SK-N-SH (cell line): ENCODE results near the gene WDFY2. TPM values are rescaled to one million over a fixed set of nuclear protein-coding genes. Genes with fewer than 3 reads are reported as not detected.
A peak's percentile ranks its signal among the peaks of the same experiment; 100 is the strongest.

ENCODE experiments used
- CTCF ChIA-PET: fragments of 300-600, 350-600 bp; formaldehyde crosslinking; extraction: SDS; loops from one replicate; lab custom pipeline; 2021; lab: Yijun Ruan, JAX
- POLR2A ChIA-PET: fragments of 350-600 bp; sonication (Branson Sonifier 250); formaldehyde crosslinking; extraction: SDS; loops from one replicate; lab custom pipeline; 2020; ENCODE audit warnings: antibody characterized with exemption, inconsistent platforms; lab: Yijun Ruan, JAX
- DNase-seq: peaks from one replicate; pipeline ENCODE4 v3.0.0; 2012
- H2AFZ ChIP-seq: fragments of 200-600 bp; sonication (generic); 2 replicates; pipeline ENCODE4 v1.8.1; 2016; ENCODE audit warnings: antibody characterized with exemption, mild to moderate bottlenecking, low read depth
- H3F3A ChIP-seq: fragments of 200-600 bp; sonication (generic); replicated peaks from 2 replicates; pipeline ENCODE3; 2016; ENCODE audit warnings: antibody characterized with exemption, mild to moderate bottlenecking; ENCODE audit not compliant: insufficient read depth
- H3K27ac ChIP-seq, 2 experiments: fragments of 200-500 bp in 1 of 2; fragments of 200-600 bp in 1 of 2; sonication (Bioruptor generic) in 1 of 2; sonication (generic), shearing (Covaris generic) in 1 of 2; 2 replicates each; pipeline versions ENCODE4 v1.5.1 to v1.6.1; 2014 to 2016; ENCODE audit warnings: low read depth in 2 of 2, inconsistent platforms in 1 of 2, low read length in 1 of 2, mild to moderate bottlenecking in 1 of 2, mixed read lengths in 1 of 2
- H3K27me3 ChIP-seq: fragments of 200-600 bp; sonication (generic), shearing (Covaris generic); 2 replicates; pipeline ENCODE4 v1.6.1; 2016; ENCODE audit warnings: mixed run types; ENCODE audit not compliant: insufficient read depth
- H3K36me3 ChIP-seq, 2 experiments: fragments of 200-500 bp in 1 of 2; fragments of 200-600 bp in 1 of 2; sonication (Bioruptor generic) in 1 of 2; sonication (generic) in 1 of 2; replicated peaks in 1 of 2; 2 replicates each; pipeline versions ENCODE3 to v1.5.1; 2014 to 2016; ENCODE audit warnings: low read length in 1 of 2, mild to moderate bottlenecking in 1 of 2; ENCODE audit not compliant: insufficient read depth in 2 of 2, control insufficient read depth in 1 of 2
- H3K4me1 ChIP-seq, 2 experiments: fragments of 200-500 bp in 1 of 2; fragments of 200-600 bp in 1 of 2; sonication (Bioruptor generic) in 1 of 2; sonication (generic), shearing (Covaris generic) in 1 of 2; 2 replicates each; pipeline versions ENCODE4 v1.5.1 to v1.6.1; 2014 to 2016; ENCODE audit warnings: low read depth in 1 of 2, low read length in 1 of 2, mixed run types in 1 of 2; ENCODE audit not compliant: insufficient read depth in 2 of 2, control insufficient read depth in 1 of 2
- H3K4me2 ChIP-seq: fragments of 200-600 bp; sonication (generic), shearing (Covaris generic); 2 replicates; pipeline ENCODE4 v1.6.1; 2017; ENCODE audit warnings: mixed run types
- H3K4me3 ChIP-seq, 2 experiments: fragments of 200-500 bp in 1 of 2; fragments of 200-600 bp in 1 of 2; sonication (Bioruptor generic) in 1 of 2; sonication (generic), shearing (Covaris generic) in 1 of 2; 2 replicates each; pipeline versions ENCODE4 v1.5.1 to v1.8.1; 2014 to 2016; ENCODE audit warnings: low read depth in 2 of 2, inconsistent platforms in 1 of 2, low read length in 1 of 2, mild to moderate bottlenecking in 1 of 2, mixed read lengths in 1 of 2, moderate library complexity in 1 of 2
- H3K79me2 ChIP-seq: fragments of 200-600 bp; sonication (generic); 2 replicates; pipeline ENCODE4 v1.8.1; 2017; ENCODE audit warnings: mild to moderate bottlenecking; ENCODE audit not compliant: insufficient read depth
- H3K9ac ChIP-seq: fragments of 200-600 bp; sonication (generic); 2 replicates; pipeline ENCODE4 v1.6.1; 2017; ENCODE audit warnings: mixed run types
- H3K9me2 ChIP-seq: fragments of 200-600 bp; sonication (generic); 2 replicates; pipeline ENCODE4 v1.6.1; 2017; ENCODE audit warnings: mixed run types
- H3K9me3 ChIP-seq: fragments of 200-600 bp; sonication (generic); 2 replicates; pipeline ENCODE4 v1.6.1; 2017; ENCODE audit warnings: mixed run types, mild to moderate bottlenecking, moderate library complexity
- H4K20me1 ChIP-seq: fragments of 200-600 bp; sonication (generic); 2 replicates; pipeline ENCODE4 v1.6.1; 2017; ENCODE audit warnings: mild to moderate bottlenecking, mixed run types; ENCODE audit not compliant: insufficient read depth
- CTCF ChIP-seq: fragments of 200-600 bp; sonication (generic); IDR thresholded peaks from 2 replicates; pipeline ENCODE4 v1.6.1; 2017; ENCODE audit warnings: antibody characterized with exemption, mild to moderate bottlenecking, moderate library complexity
- ELF1 ChIP-seq: IDR thresholded peaks from 2 replicates; pipeline ENCODE4 v1.4.0; 2012
- EP300 ChIP-seq, 2 experiments: IDR thresholded peaks; 2 replicates each; pipeline versions ENCODE4 v1.4.0 to v1.6.1; 2012; ENCODE audit warnings: borderline replicate concordance in 1 of 2, low read depth in 1 of 2, low read length in 1 of 2
- FOSL2 ChIP-seq: IDR thresholded peaks from 2 replicates; pipeline ENCODE4 v1.4.0; 2012; ENCODE audit warnings: low read depth, mild to moderate bottlenecking, moderate library complexity, borderline replicate concordance
- FOXM1 ChIP-seq: IDR thresholded peaks from 2 replicates; pipeline ENCODE4 v1.4.0; 2012; ENCODE audit warnings: low read depth, mild to moderate bottlenecking
- JUND ChIP-seq: IDR thresholded peaks from 2 replicates; pipeline ENCODE4 v1.4.0; 2012
- MXI1 ChIP-seq: IDR thresholded peaks from 2 replicates; pipeline ENCODE4 v1.6.1; 2012; ENCODE audit warnings: mild to moderate bottlenecking, low read depth, low read length, improper control_type of control experiment
- NRF1 ChIP-seq: IDR thresholded peaks from 2 replicates; pipeline ENCODE4 v1.6.1; 2012; ENCODE audit warnings: low read depth, mild to moderate bottlenecking, low read length
- POLR2AphosphoS5 ChIP-seq: IDR thresholded peaks from 2 replicates; pipeline ENCODE4 v1.6.1; 2012; ENCODE audit warnings: low read depth, low read length
- RAD21 ChIP-seq: IDR thresholded peaks from 2 replicates; pipeline ENCODE4 v1.6.1; 2012; ENCODE audit warnings: mild to moderate bottlenecking, low read length
- RCOR1 ChIP-seq: fragments of 150-350 bp; IDR thresholded peaks from 2 replicates; pipeline ENCODE4 v1.6.1; 2017; ENCODE audit warnings: antibody characterized with exemption, low read length
- SIN3A ChIP-seq: IDR thresholded peaks from 2 replicates; pipeline ENCODE4 v1.6.1; 2012; ENCODE audit warnings: low read depth, mild to moderate bottlenecking, low read length, moderate library complexity, borderline replicate concordance
- SMC3 ChIP-seq: IDR thresholded peaks from 2 replicates; pipeline ENCODE4 v1.6.1; 2012; ENCODE audit warnings: low read depth, low read length, improper control_type of control experiment
- TEAD4 ChIP-seq: IDR thresholded peaks from 2 replicates; pipeline ENCODE4 v1.4.0; 2012; ENCODE audit warnings: mild to moderate bottlenecking, borderline replicate concordance; ENCODE audit not compliant: insufficient read depth
- WGBS: methylation state at CpG from one replicate; pipeline ENCODE4 v1.1.6; 2017; ENCODE audit warnings: low lambda C conversion rate; 5-methylcytosine and 5-hydroxymethylcytosine counted together
- polyA plus RNA-seq, 3 experiments: library from polyadenylated mRNA; depleted of rRNA; stranded (reverse); fragments of >200 nt; gene quantifications; 2 replicates each; pipeline ENCODE4 v1.2.3, GENCODE V29; 2012
- TF ChIP-seq, protein P1 (sequence below): IDR thresholded peaks from 2 replicates; pipeline ENCODE4 v1.4.0; 2012; ENCODE audit warnings: low read depth

WDFY2 gene
- polyA plus RNA-seq, 1 of the 3 experiments (the other 2 are of a cell fraction) = 4.1 TPM

GRCh38 chr13:51765142-51765515 lies 180.9 kb downstream of the WDFY2 start:
- DNase-seq = no peak
- Histone ChIP-seq H3K27ac (no peak overlapping the region; a peak in 1 of 4 replicates), H3K9me3 (no peaks in the 10 kb centered on the region), H3F3A (peaks cover 10% of the 10 kb centered on the region), H3K4me1 (peaks cover 10% of the 10 kb centered on the region in 2 experiments; a peak in 3 of 4 replicates), H3K9ac (no peak overlapping the region), H4K20me1 (no peaks in the 10 kb centered on the region), H3K9me2 (no peaks in the 10 kb centered on the region), H3K4me2 (no peak overlapping the region), H3K79me2 (no peaks in the 10 kb centered on the region), H2AFZ (no peak overlapping the region), H3K27me3 (no peaks in the 10 kb centered on the region), H3K36me3 (peaks cover 25 to 31% of the 10 kb centered on the region in 2 experiments), H3K4me3 (no peak overlapping the region)
- CTCF ChIA-PET = interaction anchor here (2.2 kb wide), 1 partner anchor 32 kb away, joined by 6 read pairs; no protein-coding TSS in a partner anchor
- 93% methylated on average over 4 of the region's 4 CpGs for WGBS
- TF ChIP-seq MXI1 = no peak
- no peak for TF ChIP-seq FOXM1
- TF ChIP-seq JUND = no peak
- no peak for TF ChIP-seq POLR2AphosphoS5
- TF ChIP-seq NRF1 = no peak
- TF ChIP-seq RCOR1 = no peak
- TF ChIP-seq, protein P1, sequence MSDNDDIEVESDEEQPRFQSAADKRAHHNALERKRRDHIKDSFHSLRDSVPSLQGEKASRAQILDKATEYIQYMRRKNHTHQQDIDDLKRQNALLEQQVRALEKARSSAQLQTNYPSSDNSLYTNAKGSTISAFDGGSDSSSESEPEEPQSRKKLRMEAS = no peak
- no peak for TF ChIP-seq SIN3A
- no peak for TF ChIP-seq TEAD4
- no peak for TF ChIP-seq ELF1
- TF ChIP-seq FOSL2 = no peak
- no peak for TF ChIP-seq EP300 (IDR thresholded peaks at IDR 0.05; ENCODE audit: borderline replicate concordance in 1 of 2, low read depth in 1 of 2, low read length in 1 of 2)
- POLR2A ChIA-PET = no interaction called here

- TF ChIP-seq CTCF (peak; percentile 27), FOXM1 (no peak), RAD21 (0 out of 2 replicates have a peak, but pooled peaks have one; percentile 15), SMC3 (peak; percentile 27; the same call in 1 of the 2 replicates)
- ChIA-PET POLR2A (no interaction called here), CTCF (interaction anchor here (1.1 to 1.5 kb wide), 2 partner anchors 10 to 31 kb away, joined by 3 to 4 read pairs; no protein-coding TSS in a partner anchor)
- Histone ChIP-seq H3K79me2 (no peaks in the 10 kb centered on the region), H3K9ac (no peak overlapping the region), H3K36me3 (peaks cover 16 to 21% of the 10 kb centered on the region in 2 experiments), H3K9me3 (no peaks in the 10 kb centered on the region), H4K20me1 (no peaks in the 10 kb centered on the region), H2AFZ (no peak overlapping the region), H3K27ac (no peak overlapping the region; a peak in 1 of 4 replicates), H3K4me2 (no peak overlapping the region), H3K4me3 (no peak overlapping the region), H3K27me3 (no peaks in the 10 kb centered on the region), H3F3A (peaks cover 10% of the 10 kb centered on the region), H3K4me1 (peaks cover 10% of the 10 kb centered on the region in 2 experiments; a peak in 3 of 4 replicates), H3K9me2 (no peaks in the 10 kb centered on the region)
- DNase-seq = no peak
- WGBS = 91% methylated on average over 4 of the region's 8 CpGs
Measured at GRCh38 chr13:51767100-51767499, 182.8 kb downstream of the WDFY2 start.
